HL-60 (cell line): ENCODE results near the gene DPYSL5.
"Not testable (repeated sequence)": the region's sequence is repeated elsewhere in the genome, so short reads cannot be mapped to it uniquely, and the experiment has no call there.

Source experiments
- DNase-seq, 2 experiments: peaks; one replicate each; pipeline ENCODE4 v3.0.0-alpha.2; 2010 to 2020; ENCODE audit warnings: low read depth in 1 of 2, low spot score in 1 of 2
- H3K27ac ChIP-seq: fragments of 250-450 bp; sonication (Bioruptor Pico); replicated peaks from 2 replicates; pipeline ENCODE4 v1.5.1; 2020; ENCODE audit warnings: mild to moderate bottlenecking, moderate library complexity
- H3K27me3 ChIP-seq: fragments of 250-450 bp; sonication (Bioruptor Pico); 2 replicates; pipeline ENCODE4 v1.5.1; 2021; ENCODE audit warnings: mild to moderate bottlenecking, moderate library complexity; ENCODE audit not compliant: insufficient read depth, poor library complexity, severe bottlenecking
- H3K4me3 ChIP-seq: replicated peaks from 2 replicates; pipeline ENCODE4 v1.5.1; 2011; ENCODE audit warnings: mild to moderate bottlenecking, control low read depth, low read length; ENCODE audit not compliant: insufficient read depth
- CTCF ChIP-seq: IDR thresholded peaks from one replicate; pipeline ENCODE4 v1.5.1; 2011; ENCODE audit warnings: low read length, control low read depth, inconsistent platforms; ENCODE audit not compliant: insufficient read depth
- GABPA ChIP-seq: IDR thresholded peaks from 2 replicates; pipeline ENCODE4 v1.6.1; 2012; ENCODE audit warnings: low read depth
- POLR2AphosphoS5 ChIP-seq: IDR thresholded peaks from 2 replicates; pipeline ENCODE4 v1.6.1; 2012; ENCODE audit warnings: low read depth
- REST ChIP-seq: IDR thresholded peaks from 2 replicates; pipeline ENCODE4 v1.6.1; 2012; ENCODE audit warnings: low read depth; ENCODE audit not compliant: insufficient replicate concordance
- SPI1 ChIP-seq: IDR thresholded peaks from 2 replicates; pipeline ENCODE4 v1.6.1; 2012; ENCODE audit warnings: low read depth, mild to moderate bottlenecking, borderline replicate concordance

DPYSL5 gene

GRCh38 chr2:26917135-26917836 lies 69.4 kb downstream of the DPYSL5 start:
- H3K27me3 ChIP-seq, result no peaks in the 10 kb centered on the region
- DNase-seq, result no peak
- no peak overlapping the region for H3K4me3 ChIP-seq
- TF ChIP-seq REST, result no peak
- no peak for TF ChIP-seq GABPA
- no peak for TF ChIP-seq SPI1
- TF ChIP-seq CTCF, result no peak
- no peak for TF ChIP-seq POLR2AphosphoS5
- H3K27ac ChIP-seq, result no peak overlapping the region

- Histone ChIP-seq H3K4me3 (no peak overlapping the region), H3K27me3 (no peaks in the 10 kb centered on the region), H3K27ac (no peak overlapping the region)
- TF ChIP-seq POLR2AphosphoS5 (no peak), REST (no peak), CTCF (no peak), GABPA (no peak), SPI1 (no peak)
- DNase-seq, result no peak
These were observed 73.4 kb downstream of the DPYSL5 start for GRCh38 chr2:26921323-26921722.

- DNase-seq, result peak; percentile 30 to 77
- TF ChIP-seq SPI1 (peak; percentile 36; the same call in 1 of the 2 replicates), POLR2AphosphoS5 (no peak), REST (no peak), CTCF (peak; percentile 78), GABPA (no peak)
- Histone ChIP-seq H3K27me3 (no peaks in the 10 kb centered on the region), H3K27ac (no peak overlapping the region), H3K4me3 (no peak overlapping the region)
These were observed 74.7 kb downstream of the DPYSL5 start for GRCh38 chr2:26922405-26923188.

- H3K27me3 ChIP-seq, H3K4me3 ChIP-seq: not testable (repeated sequence)
These were observed 75.2 kb downstream of the DPYSL5 start for GRCh38 chr2:26923189-26923466.

More at GRCh38 chr2:26923189-26923466, 75.2 kb downstream of the DPYSL5 start:
- DNase-seq, H3K27ac ChIP-seq: not testable (repeated sequence)
